ENCODE data around the gene ZBTB7C.

The ZBTB7C gene

DNA sequence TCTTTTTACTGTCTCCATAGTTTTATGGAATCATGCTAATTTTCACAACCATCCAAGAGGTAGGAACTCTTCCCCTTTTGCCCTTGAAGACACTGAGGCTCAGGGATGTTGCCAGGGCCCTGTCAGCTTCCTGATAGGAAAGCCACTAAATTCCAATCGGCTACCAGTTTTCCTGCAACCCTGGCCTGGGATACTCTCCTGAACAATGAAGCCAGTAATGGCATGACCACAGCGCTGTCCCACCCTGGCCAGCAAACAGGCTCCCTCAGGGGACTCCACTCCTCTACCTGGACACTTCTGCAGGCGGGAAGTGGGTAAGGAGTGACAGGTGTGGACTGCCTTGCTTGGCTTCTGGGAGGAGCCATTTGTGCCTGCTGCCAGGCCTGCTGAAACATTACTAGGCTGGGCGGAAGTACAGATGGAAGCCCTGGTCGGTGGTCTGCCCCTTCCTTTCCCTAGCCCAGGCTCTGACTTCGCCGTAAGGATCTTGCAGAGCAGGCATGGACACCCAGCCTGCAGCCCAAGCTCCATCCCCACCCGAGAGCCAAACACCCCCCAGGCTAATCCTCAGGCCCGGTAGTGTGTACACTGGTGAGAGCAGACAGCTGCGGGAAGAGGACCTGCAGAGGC lies 400.0 kb downstream of the ZBTB7C start:
- DNase-seq, result no peak

DNA sequence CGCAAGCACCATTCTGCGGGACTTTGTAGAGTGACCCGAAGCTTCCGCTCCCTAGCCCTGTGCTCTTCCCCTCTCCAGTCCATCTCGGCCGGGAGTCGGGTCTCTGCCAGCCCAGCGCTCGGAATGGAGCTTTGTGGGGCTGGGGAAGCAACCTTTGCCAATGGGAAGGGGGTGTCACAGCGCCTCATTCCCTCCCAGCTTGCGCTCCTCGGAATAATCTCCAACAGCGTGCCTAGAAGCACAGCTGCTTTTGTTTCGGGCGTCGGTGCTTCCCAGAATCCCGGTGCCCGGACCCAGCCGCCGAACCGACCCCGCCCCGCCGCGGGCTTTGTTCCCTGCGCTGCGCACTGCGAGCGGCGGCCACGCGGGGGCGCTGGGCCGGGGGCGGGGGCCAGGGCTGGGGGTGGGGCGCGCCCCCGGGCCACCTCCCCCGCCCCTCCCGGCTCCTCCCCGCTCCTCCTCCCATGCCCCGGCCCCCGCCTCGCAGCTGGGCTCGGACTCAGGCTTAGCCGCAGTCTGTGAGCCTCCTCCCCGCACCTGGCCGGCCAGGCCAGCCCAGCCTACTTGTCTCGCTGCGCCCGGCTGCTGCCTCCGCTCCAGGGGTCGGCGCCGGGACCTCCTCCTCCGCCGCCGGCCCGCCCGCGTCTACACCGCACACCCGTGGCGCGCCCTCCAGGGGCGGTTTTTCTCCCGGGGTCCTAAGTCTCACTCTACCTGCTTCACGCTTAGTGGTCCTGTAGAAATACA lies 401.1 kb downstream of the ZBTB7C start:
- DNase-seq, result peak; percentile 34

DNA sequence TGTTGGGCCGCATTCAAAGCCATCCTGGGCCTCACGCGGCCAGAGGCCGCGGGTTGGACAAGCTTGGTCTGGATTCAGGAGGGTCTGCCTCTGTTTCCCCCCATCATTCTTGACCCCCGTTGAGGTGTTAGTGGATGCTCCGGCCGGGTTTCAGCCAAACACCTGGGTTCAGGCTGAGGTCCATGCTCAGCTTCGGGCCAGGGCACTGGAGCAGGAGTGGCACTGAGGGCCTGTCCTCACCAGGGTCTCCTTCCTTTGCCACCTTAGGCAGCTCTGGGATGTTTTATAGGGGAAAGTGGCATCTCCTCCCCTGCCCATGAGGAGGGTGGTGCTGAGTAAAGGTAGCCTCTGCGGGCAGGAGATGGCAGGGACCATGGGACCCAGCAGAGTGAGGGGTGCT lies 401.8 kb downstream of the ZBTB7C start:
- no peak for DNase-seq

DNA sequence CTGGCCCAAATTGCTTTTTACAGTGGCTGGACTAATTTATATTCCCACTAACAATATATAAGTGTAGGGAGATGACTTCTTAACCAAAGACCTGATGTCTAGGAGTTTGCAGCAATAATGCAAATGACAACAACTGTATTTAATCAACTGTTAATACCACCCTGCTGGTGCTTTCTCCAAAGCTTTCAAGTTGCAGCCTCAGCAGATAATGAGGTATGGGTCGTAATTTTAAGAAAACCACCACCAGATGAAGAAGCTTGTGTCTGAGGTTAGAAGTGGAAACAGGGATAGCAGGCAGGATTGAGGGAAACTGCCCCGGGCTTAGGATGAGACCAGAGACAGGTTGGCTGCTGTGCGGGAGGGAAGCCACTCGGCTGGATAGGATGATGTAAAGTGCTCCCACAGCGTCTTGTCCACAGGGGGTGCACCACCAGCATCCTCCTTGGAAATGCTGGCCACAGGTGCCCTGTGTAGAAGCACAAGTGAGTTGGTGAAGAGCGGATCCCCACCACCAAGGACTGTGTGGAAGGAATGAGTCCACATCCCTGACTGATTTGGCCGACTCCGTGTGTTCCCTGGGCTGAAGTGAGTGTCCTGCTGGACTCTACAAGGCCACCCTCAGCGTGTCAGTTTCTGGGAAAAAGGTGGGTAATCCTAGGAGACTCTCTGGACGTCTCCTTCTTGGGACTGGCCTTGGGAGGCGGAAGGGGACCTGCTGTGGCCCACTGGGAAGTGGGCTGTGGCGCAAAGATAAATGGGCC lies 402.6 kb downstream of the ZBTB7C start:
- no peak for DNase-seq

GRCh38 chr18:48004577-48004976 lies 404.6 kb downstream of the ZBTB7C start:
- no peak for DNase-seq

DNA sequence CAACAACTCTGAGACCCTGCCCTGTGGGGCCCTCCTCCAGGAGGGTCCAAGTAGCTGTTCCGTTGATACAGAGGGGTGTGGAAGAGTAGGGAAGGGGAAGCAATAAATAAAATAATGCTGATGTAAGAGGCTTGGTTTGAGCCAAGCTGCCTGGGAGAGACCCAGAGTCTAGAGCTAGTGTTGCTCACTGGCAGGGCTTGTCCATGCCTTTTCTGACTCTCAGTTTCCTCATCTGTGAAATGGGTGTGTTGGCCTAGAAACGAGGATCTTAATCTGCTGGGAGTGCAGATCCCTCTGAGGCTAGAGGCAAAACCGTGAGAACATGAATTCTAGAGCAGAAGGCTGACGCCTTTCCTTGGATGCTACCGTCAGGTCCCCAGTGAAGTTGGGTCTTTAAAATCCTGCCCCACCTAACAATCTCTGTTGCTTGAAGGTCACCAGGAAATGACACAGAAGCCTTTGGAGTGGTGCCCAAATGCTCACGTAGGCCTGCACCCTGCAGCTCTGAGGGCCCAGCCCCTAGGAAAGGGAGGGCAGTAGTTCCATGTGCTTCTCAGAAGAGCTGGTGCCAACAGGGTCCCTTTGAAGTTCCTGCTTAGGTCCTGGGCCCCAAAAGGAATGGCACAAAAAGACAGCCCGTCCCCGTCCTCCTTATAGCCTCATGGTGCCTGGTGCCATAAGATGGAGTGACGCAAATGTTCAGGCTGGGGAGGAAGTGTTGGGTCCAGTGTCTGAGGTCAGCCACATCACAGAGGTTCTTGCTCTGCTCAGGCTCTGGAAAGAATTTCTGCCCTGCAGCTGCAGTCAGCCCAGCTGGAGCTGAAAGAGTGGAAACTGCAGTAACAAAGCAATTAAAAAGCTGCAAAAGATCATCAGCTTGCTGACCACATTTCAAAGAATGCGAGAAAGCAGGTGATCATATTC lies 405.5 kb downstream of the ZBTB7C start:
- DNase-seq, result no peak

- no peak for DNase-seq
Measured at GRCh38 chr18:48002933-48003365, 406.2 kb downstream of the ZBTB7C start.

GRCh38 chr18:48000701-48001100 lies 408.5 kb downstream of the ZBTB7C start:
- DNase-seq, result no peak

GRCh38 chr18:47999801-48000248 lies 409.4 kb downstream of the ZBTB7C start:
- no peak for DNase-seq

- no peak for DNase-seq
Measured at GRCh38 chr18:47997338-47997780, 411.8 kb downstream of the ZBTB7C start.

DNA sequence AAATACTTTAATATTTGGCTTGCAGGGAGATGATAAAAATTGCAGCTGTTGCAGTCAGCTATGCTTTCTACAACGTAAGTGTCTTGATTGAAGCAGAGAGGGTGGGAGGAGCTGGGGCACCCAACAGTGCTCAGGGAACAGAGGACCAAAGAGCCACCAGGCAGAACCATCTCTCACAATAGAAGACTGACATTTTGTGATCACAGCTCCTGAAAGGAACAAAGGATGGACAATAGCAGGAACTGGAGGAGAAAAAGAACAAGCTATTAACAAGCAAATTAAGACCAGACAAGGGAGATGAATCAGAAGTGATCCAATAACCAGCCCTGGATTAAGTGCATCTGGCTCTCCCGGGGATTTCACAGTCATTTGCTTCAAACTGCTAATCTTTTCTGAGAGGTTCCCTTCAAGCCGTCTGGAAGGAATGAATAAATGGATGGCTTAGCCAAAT lies 413.1 kb downstream of the ZBTB7C start:
- DNase-seq, result no peak

DNA sequence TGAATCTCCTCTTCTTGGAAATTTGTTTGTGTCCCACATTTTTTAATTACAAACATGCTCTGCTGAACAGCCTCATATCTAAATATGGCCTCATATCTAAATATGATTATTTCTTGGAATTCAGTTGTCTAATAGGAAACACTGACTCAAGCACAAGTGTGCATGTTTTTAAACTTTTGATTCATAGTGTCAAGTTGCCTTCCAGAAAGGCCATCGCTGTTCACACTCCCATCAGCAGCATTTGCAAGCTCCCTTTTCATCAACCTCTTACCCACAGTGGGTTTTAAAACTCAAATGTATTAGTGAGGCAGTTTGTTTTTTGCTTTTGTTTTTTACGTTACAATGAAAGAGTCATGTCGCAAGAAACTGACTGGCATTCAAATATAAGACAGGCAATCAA lies 413.5 kb downstream of the ZBTB7C start:
- DNase-seq, result no peak

GRCh38 chr18:47993409-47993808 lies 415.8 kb downstream of the ZBTB7C start:
- no peak for DNase-seq

DNA sequence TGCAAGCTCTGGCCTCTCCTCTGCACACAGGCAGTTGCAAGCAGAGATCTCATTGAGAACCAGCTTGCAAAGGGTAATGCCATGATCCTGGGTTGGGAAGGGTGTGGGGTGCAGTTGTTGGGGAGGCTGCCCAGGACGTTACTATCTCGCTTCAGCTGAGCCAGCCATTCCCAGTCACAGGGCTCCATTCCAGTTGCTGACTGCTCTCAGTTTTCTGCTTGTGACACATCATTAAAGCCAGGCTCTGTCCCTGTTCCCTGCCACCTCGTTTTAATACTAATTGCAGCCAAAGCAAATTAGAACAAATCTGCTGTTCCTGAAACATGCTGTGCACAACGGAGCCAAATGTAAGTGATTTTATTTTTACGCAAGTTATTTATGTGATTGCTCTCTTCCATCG lies 416.2 kb downstream of the ZBTB7C start:
- no peak for DNase-seq

GRCh38 chr18:47992266-47992665 lies 416.9 kb downstream of the ZBTB7C start:
- DNase-seq, result no peak

DNA sequence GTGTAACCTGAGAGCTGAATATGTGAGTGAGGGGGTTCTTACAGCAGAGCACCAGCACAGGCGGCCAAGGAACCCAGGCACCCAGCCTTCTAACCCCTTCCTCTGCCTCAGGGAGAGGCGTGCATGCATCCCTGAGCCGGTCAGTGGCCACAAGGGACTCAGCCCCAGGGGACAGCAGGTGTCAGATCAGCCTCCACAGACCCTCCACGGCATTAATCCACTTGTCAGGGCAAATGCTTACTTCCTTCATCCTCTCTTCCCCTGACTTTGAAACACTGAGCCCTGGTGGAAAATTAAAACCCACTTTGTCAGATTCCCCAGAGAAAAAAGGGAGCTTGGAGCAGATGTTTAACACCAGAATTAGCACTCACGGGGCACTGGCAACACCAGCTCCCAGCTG lies 418.2 kb downstream of the ZBTB7C start:
- no peak for DNase-seq

GRCh38 chr18:47987388-47987699 lies 421.8 kb downstream of the ZBTB7C start:
- no peak for DNase-seq

GRCh38 chr18:47986620-47987387 lies 422.4 kb downstream of the ZBTB7C start:
- no peak for DNase-seq

- DNase-seq, result no peak
Measured at GRCh38 chr18:47985866-47986265, 423.3 kb downstream of the ZBTB7C start.

DNA sequence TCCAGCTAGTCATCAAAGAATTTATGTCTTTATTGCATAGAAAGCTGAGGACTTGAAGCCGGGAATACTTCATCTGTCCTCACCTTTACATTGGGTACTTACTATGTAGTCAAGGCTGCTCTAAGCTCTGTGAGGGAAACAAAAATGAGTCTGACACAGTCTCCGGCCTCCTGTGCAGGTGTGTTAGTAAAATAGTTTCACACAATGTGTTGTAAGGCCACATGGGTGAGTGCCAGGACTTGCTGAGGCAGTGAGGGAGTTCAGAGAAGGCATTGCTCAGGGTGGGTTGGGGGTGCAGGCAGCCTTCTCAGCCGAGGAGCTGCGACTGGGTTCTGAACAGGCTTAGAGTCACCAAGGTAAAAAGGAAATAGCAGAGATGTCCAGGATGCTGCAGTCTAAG lies 424.2 kb downstream of the ZBTB7C start:
- no peak for DNase-seq

- DNase-seq, result no peak
Measured at GRCh38 chr18:47983946-47984345, 425.2 kb downstream of the ZBTB7C start.

DNA sequence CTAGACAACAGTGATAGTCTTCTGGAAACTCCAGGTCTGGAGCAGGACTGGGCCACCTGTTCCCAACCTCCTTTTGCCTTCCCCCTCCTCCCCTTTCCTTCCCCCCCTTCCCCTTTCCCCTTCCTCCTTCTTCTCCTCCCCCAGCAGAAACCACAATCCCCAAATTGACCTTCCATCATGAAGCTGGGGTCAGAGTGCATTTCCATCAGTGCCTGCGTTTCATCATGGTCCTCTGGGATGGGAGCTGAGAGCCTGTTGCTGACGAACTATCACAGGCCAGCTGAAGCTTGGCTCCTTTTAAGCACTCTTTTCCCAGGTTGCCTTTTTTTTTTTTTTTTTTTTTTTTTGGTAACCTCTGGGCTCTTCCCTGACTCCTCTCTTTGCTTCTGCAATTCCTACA lies 426.1 kb downstream of the ZBTB7C start:
- no peak for DNase-seq

Measured in T-helper 9 cell (primary cell).